GM19438 (cell line): ENCODE measurements around the gene EFNB3.

Experiments used
- ATAC-seq: cut with Tn5 transposase; IDR thresholded peaks from one replicate; pipeline ENCODE4 v1.9.1; 2021; ENCODE audit warnings: low read depth; ENCODE audit not compliant: unreplicated experiment

EFNB3 gene, protein sequence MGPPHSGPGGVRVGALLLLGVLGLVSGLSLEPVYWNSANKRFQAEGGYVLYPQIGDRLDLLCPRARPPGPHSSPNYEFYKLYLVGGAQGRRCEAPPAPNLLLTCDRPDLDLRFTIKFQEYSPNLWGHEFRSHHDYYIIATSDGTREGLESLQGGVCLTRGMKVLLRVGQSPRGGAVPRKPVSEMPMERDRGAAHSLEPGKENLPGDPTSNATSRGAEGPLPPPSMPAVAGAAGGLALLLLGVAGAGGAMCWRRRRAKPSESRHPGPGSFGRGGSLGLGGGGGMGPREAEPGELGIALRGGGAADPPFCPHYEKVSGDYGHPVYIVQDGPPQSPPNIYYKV

DNA sequence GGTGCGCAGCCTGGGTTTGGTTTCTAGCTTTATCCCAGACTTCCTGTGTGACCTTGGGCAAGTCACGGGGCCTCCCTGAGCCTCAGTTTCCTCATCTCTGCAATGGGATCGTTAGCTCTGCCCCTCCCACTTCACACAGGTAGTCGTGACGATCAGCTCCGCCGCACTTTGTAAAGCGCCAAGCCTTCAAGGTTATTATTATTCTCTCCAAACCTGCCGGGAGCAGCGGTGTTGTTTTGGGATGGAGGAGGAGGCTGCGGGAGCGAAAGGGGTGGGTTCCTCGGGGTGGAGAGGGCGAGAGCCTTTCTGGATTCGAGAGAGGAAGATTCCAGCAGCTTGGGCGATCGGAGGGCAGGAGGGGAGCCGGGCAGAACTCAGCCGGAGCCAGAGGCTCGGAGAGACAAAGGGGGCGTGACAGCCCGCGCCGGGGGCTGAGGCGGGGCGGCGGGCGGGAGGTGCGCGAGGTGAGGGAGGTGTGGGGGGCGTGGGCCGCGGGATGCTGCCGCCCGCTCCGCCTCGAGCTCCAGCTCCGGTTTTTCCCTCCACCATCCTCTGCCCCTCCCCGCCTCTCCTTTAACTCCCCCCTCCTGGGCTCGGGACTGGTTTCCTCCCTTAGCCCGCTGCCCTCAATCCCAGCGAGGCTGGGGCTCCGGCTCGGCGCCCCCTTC is at the start of gene EFNB3:
Gene EFNB3 (plus strand): TSS at position 602 of the 668 bp plus-strand sequence. CDS start 397 bp downstream, outside the sequence.
- no peak for ATAC-seq

DNA sequence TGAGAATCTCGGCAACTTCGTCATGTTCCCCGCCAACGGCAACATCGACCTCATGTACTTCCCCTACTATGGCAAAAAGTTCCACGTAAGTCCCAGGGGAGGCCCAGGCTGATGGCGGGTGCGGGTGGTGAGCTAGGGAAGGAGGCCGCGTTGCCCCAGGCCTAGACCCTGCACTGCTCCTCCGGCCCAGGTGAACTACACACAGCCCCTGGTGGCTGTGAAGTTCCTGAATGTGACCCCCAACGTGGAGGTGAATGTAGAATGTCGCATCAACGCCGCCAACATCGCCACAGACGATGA is 49.5 kb upstream of the EFNB3 start:
- no peak for ATAC-seq

DNA sequence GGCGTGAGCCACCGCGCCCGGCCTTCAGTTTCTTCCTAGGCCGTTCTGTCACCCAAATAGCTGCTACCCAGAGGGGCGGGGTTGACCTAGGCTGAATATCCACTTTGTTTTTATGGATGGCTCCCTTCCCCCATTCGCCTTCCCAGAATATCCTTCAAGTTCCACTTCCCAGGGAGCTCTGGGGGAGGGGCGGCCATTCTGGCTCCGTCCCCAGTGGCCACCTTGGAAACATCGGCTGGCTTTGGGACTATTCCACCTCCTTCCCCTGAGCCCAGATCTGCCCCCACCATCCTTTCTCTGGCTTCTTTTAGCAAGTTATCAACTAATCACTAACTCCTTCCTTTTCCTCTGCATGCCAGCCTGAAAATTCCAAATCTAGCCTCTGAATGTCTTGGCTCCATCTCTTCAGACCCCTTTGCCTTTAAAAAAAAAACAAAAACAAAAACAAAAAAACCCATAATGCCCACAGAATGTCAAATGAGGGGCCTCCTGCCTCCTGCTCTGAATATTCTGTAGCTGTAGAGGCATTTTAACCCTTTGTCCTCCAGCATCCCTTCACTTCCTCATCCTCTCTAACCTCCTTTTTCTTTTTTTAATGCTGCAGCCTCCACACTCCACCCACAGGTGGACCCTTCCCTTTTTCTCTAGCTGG is 47.9 kb upstream of the EFNB3 start:
- ATAC-seq, result no peak

DNA sequence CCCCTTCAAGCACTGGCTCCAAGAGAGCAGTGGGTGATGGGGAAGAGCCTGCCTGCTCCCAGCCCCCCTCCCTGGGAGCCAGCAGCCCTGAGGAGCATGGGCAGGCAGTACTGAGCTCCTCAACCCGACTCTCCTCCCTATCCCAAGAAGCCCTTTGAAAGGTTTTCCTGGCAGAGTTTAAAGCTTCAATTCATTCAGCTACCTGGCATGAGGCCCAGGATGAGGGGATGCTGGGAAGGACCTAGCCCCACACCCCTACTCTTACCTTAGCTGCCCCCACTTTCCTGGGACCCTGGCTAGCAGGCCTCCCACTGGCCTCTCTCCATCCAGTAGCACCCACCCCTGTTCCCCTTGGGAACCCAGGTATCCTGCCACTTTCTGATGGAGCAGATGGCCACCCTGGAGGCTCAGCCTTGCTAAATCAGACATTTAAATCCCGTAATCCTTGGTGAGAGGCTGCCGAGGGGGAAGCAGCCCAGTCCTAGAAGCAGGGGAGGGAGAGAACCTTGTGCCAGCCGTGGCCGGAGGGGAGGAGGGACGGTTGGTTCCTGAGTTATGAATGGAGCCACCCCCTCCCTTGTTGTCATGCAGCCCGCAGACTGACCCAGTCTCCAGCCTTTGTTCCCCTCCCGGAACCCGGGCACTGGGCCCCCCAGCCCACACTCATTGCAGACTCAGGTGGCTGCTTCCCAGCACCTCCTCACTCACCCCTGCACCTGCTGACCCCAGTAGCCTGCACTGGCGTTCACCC is 37.2 kb upstream of the EFNB3 start:
- no peak for ATAC-seq

DNA sequence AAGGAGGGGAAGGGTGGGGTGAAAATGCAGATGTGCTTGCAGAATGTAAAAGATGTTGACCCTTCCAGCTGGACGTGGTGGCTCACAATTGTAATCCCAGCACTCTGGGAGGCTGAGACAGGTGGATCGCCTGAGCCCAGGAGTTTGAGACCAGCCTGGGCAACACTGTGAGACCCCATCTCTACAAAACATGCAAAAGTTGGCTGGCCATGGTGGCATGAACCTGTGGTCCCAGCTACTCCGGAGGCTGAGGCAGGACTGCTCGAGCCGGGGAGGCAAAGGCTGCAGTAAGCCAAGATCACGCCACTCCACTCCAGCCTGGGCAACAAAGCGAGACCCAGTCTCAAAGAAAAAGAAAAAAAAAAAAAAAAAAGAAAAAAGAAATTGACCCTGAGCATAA is 36.5 kb upstream of the EFNB3 start:
- ATAC-seq, result no peak

- ATAC-seq, result no peak
These were observed 31.8 kb upstream of the EFNB3 start for GRCh38 chr17:7673239-7673638.

DNA sequence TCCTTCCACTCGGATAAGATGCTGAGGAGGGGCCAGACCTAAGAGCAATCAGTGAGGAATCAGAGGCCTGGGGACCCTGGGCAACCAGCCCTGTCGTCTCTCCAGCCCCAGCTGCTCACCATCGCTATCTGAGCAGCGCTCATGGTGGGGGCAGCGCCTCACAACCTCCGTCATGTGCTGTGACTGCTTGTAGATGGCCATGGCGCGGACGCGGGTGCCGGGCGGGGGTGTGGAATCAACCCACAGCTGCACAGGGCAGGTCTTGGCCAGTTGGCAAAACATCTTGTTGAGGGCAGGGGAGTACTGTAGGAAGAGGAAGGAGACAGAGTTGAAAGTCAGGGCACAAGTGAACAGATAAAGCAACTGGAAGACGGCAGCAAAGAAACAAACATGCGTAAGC is 30.1 kb upstream of the EFNB3 start:
- ATAC-seq, result no peak

DNA sequence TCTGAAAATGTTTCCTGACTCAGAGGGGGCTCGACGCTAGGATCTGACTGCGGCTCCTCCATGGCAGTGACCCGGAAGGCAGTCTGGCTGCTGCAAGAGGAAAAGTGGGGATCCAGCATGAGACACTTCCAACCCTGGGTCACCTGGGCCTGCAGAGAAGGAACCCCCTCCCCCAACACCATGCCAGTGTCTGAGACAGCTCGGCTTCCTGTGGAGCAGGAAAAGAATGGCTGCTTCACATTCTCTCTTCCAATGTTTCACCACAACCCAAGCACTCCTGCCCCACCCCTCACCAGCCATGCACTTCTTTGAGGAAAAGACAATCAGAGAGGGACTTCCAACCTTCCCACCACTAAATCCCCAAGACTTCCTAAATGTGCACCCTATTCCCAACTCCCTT is 28.5 kb upstream of the EFNB3 start:
- ATAC-seq, result no peak

DNA sequence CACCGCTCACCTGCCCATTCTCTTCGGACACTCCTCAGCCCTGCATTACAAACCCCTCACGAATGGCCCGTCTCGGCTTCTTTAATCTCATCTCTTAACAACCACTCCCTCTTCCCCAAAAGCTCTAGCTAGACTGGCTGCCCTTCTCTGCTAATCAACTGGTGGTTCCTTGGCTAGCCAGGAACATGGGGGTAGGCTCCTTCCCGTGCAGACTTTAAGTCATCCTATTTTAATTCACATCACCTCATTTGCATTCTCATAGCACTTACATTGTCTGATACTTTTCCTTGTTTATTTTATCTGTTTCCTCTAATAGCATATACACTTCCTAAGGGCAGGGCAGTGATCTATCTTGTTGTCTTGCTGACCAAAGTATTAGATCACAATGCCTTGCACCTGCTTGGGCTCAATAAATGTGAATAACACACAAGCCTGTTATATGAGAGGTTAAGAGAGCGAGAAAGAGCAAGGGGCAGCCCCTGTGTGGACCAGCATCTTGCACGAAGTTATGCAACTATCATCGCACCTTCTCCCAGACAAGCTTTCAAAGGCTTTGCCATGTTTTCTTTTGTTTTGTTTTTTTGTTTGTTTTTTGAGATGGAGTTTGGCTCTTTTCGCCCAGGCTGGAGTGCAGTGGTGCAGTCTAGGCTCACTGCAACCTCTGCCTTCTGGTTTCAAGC is 27.5 kb upstream of the EFNB3 start:
- no peak for ATAC-seq

GRCh38 chr17:7684851-7685532 is 20.0 kb upstream of the EFNB3 start:
- no peak for ATAC-seq

- ATAC-seq, result no peak
These were observed 19.3 kb upstream of the EFNB3 start for GRCh38 chr17:7685533-7686221.

- peak; percentile 47 for ATAC-seq
These were observed 18.6 kb upstream of the EFNB3 start for GRCh38 chr17:7686222-7687071.

GRCh38 chr17:7687072-7687907 is 17.7 kb upstream of the EFNB3 start, which contains the start of gene TP53:
Gene TP53, minus strand, starts transcription at chr17:7687490. Its CDS starts 10,896 bp downstream, at chr17:7676594.
- ATAC-seq, result no peak

DNA sequence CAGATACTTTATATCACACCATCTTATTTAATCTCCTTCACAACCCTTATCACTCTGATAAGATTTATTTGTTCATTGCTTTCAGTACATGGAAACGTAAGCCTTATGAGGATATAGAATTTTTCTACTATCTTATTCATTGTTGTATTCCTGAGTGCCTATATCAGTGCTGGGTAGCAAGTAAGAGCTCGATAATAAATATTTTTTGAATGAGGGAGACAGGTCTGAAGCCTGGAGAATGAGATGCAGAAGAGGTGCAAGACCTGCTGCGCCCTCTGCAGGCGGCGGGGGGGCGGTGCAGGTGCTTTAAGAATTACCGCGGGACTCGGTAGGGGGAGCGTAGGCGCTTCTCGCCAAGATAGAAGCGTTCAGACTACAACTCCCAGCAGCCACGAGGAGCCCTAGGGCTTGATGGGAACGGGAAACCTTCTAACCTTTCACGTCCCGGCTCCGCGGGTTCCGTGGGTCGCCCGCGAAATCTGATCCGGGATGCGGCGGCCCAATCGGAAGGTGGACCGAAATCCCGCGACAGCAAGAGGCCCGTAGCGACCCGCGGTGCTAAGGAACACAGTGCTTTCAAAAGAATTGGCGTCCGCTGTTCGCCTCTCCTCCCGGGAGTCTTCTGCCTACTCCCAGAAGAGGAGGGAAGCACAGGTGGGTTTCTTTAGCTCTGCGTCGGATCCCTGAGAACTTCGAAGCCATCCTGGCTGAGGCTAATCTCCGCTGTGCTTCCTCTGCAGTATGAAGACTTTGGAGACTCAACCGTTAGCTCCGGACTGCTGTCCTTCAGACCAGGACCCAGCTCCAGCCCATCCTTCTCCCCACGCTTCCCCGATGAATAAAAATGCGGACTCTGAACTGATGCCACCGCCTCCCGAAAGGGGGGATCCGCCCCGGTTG is 16.8 kb upstream of the EFNB3 start, which contains the start of gene WRAP53:
Gene WRAP53 (plus strand): TSS at position 570 of the 900 bp plus-strand sequence. CDS start 172 bp downstream, at position 742.
- peak; percentile 62 for ATAC-seq

GRCh38 chr17:7688808-7689316 is 16.1 kb upstream of the EFNB3 start:
- ATAC-seq, result no peak

GRCh38 chr17:7695586-7695985 is 9.4 kb upstream of the EFNB3 start:
- ATAC-seq, result no peak
